Central memory CD8-positive, alpha-beta T cell (primary cell): Measurements from ENCODE around the gene CD52.
A peak's percentile ranks its signal among the peaks of the same experiment; 100 is the strongest.
"Not testable (repeated sequence)": the region's sequence is repeated elsewhere in the genome, so short reads cannot be mapped to it uniquely, and the experiment has no call there.

Experiments used
- ATAC-seq: fragments of 150-1000 bp; cut with Tn5 transposase; replicated peaks from 2 replicates; pipeline ENCODE4 v1.10.0; 2022; ENCODE audit warnings: mild to moderate bottlenecking, moderate FRiP score, moderate number of reproducible peaks; ENCODE audit not compliant: poor library complexity, severe bottlenecking; ENCODE audit errors: extremely low read depth
- DNase-seq, 2 donors: peaks; one replicate each; pipeline ENCODE4 v3.0.0; 2021; ENCODE audit warnings: low spot score in 2 of 2
- H3K27ac Mint-ChIP-seq: one replicate; pipeline ENCODE4 v1.8.0; 2022; ENCODE audit warnings: low read depth, mild to moderate bottlenecking, moderate library complexity, mixed read lengths
- H3K27me3 Mint-ChIP-seq: one replicate; pipeline ENCODE4 v1.8.0; 2022; ENCODE audit warnings: mixed read lengths
- H3K36me3 Mint-ChIP-seq: one replicate; pipeline ENCODE4 v1.8.0; 2022; ENCODE audit warnings: mild to moderate bottlenecking, moderate library complexity, mixed read lengths; ENCODE audit not compliant: insufficient read depth
- H3K4me1 Mint-ChIP-seq: one replicate; pipeline ENCODE4 v1.8.0; 2022; ENCODE audit warnings: mixed read lengths
- H3K4me3 Mint-ChIP-seq: one replicate; pipeline ENCODE4 v1.8.0; 2022; ENCODE audit warnings: mild to moderate bottlenecking, moderate library complexity, mixed read lengths
- H3K9me3 Mint-ChIP-seq: one replicate; pipeline ENCODE4 v1.8.0; 2022; ENCODE audit warnings: mixed read lengths

Gene CD52

GRCh38 chr1:26333312-26333711 lies 15.6 kb downstream of the CD52 start:
- not testable (repeated sequence) for H3K27me3 Mint-ChIP-seq, H3K9me3 Mint-ChIP-seq, H3K4me3 Mint-ChIP-seq, DNase-seq, H3K36me3 Mint-ChIP-seq, ATAC-seq, H3K27ac Mint-ChIP-seq
- H3K4me1 Mint-ChIP-seq = peaks cover 11% of the 10 kb centered on the region

GRCh38 chr1:26335774-26336476 lies 18.2 kb downstream of the CD52 start:
- ATAC-seq = no peak
- H3K4me3 Mint-ChIP-seq = peak overlapping the region; percentile 89
- no peaks in the 10 kb centered on the region for H3K9me3 Mint-ChIP-seq
- peaks cover 11% of the 10 kb centered on the region for H3K4me1 Mint-ChIP-seq
- no peaks in the 10 kb centered on the region for H3K27me3 Mint-ChIP-seq
- peaks cover 2% of the 10 kb centered on the region for H3K36me3 Mint-ChIP-seq
- peak overlapping the region; percentile 29 for H3K27ac Mint-ChIP-seq
- DNase-seq = no peak

DNA sequence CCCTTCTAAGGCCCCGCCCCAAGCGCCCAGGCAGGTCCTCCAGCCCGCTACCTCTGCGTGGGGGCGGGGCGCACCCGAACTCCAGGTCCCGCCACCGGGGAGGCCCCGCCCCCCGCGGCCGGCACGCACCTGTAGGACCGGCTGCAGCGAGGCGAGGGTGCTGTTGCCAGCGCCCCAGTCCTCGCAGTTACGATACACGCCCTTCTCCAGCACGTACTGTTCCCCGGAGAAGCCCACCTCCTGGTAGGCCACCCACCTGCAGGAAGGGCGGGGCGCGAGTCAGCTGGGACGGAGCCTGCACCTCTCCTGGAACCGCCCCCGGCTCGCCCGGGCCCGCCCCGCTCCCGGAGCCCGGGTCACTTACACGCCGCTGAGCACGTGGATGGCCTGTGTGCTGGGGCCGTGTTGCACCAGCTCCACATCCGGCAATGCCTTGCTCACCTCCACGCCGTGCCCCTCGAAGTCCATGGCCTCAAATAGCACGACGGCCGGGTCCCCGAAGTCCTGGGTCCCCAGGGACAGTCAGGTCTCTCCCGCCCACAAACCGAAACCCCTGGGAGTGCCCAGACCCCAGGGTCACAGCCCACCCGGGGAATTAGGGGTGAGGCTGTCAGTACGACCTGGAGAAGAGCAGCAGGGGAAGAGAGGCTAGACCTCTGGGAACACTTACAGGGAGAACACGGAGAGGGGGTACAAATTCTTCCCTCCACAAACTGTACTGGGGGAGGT lies 18.9 kb downstream of the CD52 start:
- Mint-ChIP-seq H3K36me3 (peaks cover 2% of the 10 kb centered on the region), H3K4me1 (peaks cover 11% of the 10 kb centered on the region), H3K27ac (no peak overlapping the region), H3K9me3 (no peaks in the 10 kb centered on the region), H3K27me3 (no peaks in the 10 kb centered on the region), H3K4me3 (peak overlapping the region; percentile 89)
- DNase-seq (peak; percentile 49 to 64), ATAC-seq (peak; percentile 72)

DNA sequence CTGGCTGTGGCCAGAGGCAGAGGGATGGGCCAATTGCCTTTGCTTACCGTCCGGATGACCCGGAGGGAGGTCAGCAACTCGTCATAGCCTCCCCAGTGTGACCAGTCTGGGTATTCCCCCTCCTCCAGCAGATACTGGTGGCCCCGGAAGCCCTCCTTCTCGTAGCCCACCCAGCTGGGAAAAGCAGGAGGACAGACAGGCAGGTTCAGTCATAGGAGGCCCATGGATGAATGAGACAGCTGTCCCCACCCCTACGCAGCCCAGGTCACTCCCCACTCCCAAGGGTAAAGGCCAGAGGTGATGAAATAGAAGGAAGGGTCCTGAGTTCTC lies 19.4 kb downstream of the CD52 start:
- DNase-seq (no peak), ATAC-seq (no peak)
- Mint-ChIP-seq H3K4me3 (peak overlapping the region; percentile 89), H3K27ac (no peak overlapping the region), H3K9me3 (no peaks in the 10 kb centered on the region), H3K4me1 (peaks cover 11% of the 10 kb centered on the region), H3K27me3 (no peaks in the 10 kb centered on the region), H3K36me3 (peaks cover 2% of the 10 kb centered on the region)

DNA sequence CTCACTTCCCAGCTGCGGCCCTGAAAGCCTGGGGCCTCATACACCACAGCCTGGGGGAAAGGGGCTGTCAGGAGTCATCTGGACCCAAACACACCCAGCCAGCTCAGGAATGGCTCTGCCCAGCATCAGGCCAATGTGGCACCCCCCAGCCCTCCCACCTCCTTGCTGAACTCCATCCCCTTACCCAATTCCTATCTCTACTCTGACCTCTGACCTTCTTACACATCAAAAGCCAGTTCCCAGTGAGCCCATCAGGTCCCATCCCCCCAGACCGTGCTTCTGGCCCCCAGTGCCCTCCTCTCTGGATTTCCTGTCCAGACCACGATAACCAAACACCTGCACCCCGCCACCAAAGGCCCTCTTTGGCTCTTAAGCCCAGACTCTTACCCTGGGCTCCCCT lies 19.9 kb downstream of the CD52 start:
- DNase-seq = no peak
- Mint-ChIP-seq H3K36me3 (peaks cover 2% of the 10 kb centered on the region), H3K4me3 (peak overlapping the region; percentile 89), H3K9me3 (no peaks in the 10 kb centered on the region), H3K27me3 (no peaks in the 10 kb centered on the region), H3K27ac (no peak overlapping the region), H3K4me1 (peaks cover 11% of the 10 kb centered on the region)
- ATAC-seq = no peak

GRCh38 chr1:26338670-26339069 lies 20.9 kb downstream of the CD52 start:
- DNase-seq = no peak
- Mint-ChIP-seq H3K9me3 (no peaks in the 10 kb centered on the region), H3K4me1 (peaks cover 11% of the 10 kb centered on the region), H3K27ac (no peak overlapping the region), H3K36me3 (peaks cover 2% of the 10 kb centered on the region), H3K4me3 (no peak overlapping the region), H3K27me3 (no peaks in the 10 kb centered on the region)
- ATAC-seq = no peak

- no peak for ATAC-seq
- no peaks in the 10 kb centered on the region for H3K36me3 Mint-ChIP-seq
Observed at GRCh38 chr1:26340047-26340481, 22.3 kb downstream of the CD52 start.

DNA sequence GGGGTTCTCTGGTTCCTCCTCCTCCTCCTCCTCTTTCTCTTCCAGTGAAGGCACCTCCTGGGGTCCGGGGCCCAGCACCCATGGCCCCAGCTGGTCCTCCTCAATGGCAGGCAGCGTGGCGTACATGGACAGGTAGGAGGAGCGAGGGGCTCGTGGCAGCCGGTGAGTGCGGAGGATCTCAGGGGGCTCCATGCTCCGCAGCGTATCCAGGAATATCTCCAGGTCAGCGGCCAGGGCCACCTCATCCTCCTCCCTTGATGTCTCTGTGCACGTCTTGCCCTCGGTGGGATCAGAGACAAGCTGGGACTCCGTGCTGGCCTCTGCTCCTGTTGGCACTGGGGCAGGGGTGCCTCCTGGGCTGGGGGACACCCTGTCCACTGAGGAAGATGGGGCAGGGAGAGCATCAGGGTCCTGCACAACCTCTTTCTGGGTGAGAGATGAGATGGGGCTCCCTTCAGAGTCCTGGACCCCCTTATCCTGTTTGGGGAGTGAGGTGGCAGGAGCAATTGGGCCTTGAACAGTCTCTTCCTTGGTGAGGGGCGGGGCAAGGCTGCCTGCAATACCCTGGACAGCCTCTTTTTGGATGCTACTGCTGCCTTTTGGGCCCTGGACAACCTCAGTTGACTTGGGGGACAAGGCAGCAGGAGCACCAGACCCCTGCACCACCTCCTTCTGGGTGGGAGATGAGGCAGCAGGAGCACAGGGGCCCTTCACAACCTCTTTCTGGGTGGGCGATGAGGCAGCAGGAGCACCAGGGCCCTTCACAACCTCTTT lies 26.6 kb downstream of the CD52 start:
- no peaks in the 10 kb centered on the region for H3K9me3 Mint-ChIP-seq
- H3K27ac Mint-ChIP-seq = no peak overlapping the region
- ATAC-seq = no peak
- DNase-seq = no peak
- no peaks in the 10 kb centered on the region for H3K36me3 Mint-ChIP-seq
- H3K4me1 Mint-ChIP-seq = no peaks in the 10 kb centered on the region
- no peaks in the 10 kb centered on the region for H3K27me3 Mint-ChIP-seq
- H3K4me3 Mint-ChIP-seq = no peak overlapping the region

More at GRCh38 chr1:26340047-26340481, 22.3 kb downstream of the CD52 start:
- Mint-ChIP-seq H3K9me3 (no peaks in the 10 kb centered on the region), H3K4me1 (peaks cover 11% of the 10 kb centered on the region), H3K4me3 (no peak overlapping the region), H3K27me3 (no peaks in the 10 kb centered on the region), H3K27ac (no peak overlapping the region)
- no peak for DNase-seq

DNA sequence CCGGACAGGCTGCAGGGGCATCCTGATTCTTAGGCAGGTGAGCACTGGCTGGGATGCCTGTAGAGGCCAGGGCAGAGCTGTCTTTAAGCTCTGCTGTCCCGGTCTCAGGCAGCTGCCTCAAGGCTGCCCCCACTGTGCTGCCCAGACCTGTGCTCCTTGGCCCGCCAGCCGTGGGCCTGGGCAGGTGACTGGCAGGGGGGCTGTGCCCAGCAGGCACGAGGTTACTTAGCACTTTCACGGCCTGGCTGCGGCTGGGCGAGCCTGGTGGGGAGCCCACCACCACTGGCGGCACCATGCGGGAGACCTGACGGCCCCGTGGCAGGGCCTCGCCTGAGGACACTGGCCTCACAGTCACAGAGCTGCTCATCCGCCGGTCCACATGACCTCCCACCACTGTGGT lies 28.0 kb downstream of the CD52 start:
- DNase-seq (no peak), ATAC-seq (no peak)
- Mint-ChIP-seq H3K27me3 (no peaks in the 10 kb centered on the region), H3K4me1 (no peaks in the 10 kb centered on the region), H3K27ac (no peak overlapping the region), H3K36me3 (no peaks in the 10 kb centered on the region), H3K4me3 (no peak overlapping the region), H3K9me3 (no peaks in the 10 kb centered on the region)

DNA sequence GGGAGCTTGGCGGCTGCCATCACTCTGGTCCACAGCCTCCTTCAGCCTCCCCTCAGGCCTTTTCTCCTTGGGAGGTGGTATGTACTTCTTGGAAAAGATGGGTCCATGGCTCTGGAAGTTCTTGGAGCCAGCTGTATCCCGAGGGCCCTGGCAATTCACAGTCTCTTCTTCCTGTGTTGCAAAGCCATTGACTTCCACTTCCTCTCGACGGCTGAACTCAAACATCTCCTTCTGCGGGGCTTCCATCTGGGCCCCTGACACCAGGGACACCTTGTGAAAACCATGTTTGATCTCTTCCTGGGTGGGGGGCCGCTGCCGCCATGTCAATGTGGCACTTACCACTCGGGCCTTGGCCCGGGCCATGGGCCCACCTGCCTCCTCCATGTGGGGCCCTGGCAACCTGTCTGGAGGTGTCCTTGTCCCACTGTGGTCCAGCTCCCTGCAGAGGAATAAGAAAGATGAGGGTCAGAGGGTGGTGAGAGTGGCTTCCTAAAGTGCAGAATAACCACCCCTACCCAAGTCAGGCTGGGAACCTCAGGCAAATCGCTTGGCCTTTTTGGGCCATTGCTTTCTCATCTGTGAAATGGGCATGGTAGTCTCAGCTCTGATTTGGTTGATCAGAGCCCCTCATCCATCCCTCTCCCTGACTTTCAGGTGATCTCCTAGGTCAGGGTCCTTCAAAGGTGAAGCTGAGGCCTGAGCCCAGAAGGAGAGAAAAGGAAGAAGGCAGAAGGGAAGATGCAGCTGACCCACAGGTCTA lies 28.7 kb downstream of the CD52 start:
- ATAC-seq = no peak
- no peaks in the 10 kb centered on the region for H3K9me3 Mint-ChIP-seq
- H3K36me3 Mint-ChIP-seq = peaks cover 2% of the 10 kb centered on the region
- H3K27ac Mint-ChIP-seq = no peak overlapping the region
- no peak overlapping the region for H3K4me3 Mint-ChIP-seq
- no peak for DNase-seq
- H3K27me3 Mint-ChIP-seq = no peaks in the 10 kb centered on the region
- H3K4me1 Mint-ChIP-seq = no peaks in the 10 kb centered on the region

- Mint-ChIP-seq H3K36me3 (peaks cover 4% of the 10 kb centered on the region), H3K9me3 (no peaks in the 10 kb centered on the region), H3K4me1 (peaks cover 3% of the 10 kb centered on the region), H3K4me3 (no peak overlapping the region), H3K27ac (no peak overlapping the region), H3K27me3 (no peaks in the 10 kb centered on the region)
- DNase-seq (no peak), ATAC-seq (no peak)
Observed at GRCh38 chr1:26349188-26349876, 31.6 kb downstream of the CD52 start.

DNA sequence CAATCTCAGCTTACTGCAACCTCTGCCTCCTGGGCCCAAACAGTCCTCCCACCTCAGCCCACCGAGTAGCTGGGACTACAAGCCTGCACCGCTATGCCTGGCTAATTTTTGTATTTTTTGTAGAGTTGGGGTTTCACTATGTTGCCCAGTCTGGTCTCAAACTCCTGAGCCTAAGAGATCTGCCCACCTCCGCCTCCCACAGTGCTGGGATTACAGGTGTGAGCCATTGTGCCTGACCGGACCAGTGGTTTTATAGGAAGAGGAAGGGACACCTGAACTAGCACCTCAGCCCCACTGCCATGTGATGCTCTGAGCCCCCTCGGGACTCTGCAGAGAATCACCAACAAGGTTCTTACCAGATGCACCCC lies 32.1 kb downstream of the CD52 start:
- H3K4me3 Mint-ChIP-seq = no peak overlapping the region

More for the DNA sequence above, 32.1 kb downstream of the CD52 start:
- Mint-ChIP-seq H3K27me3 (no peaks in the 10 kb centered on the region), H3K27ac (no peak overlapping the region), H3K9me3 (no peaks in the 10 kb centered on the region), H3K36me3 (peaks cover 4% of the 10 kb centered on the region), H3K4me1 (peaks cover 3% of the 10 kb centered on the region)
- no peak for ATAC-seq
- no peak for DNase-seq
